Occipital lobe (tissue), 2 donors: ENCODE data around the gene RTTN. TPM values are rescaled to one million over a fixed set of nuclear protein-coding genes. Genes with fewer than 3 reads are reported as not detected.
A peak's percentile ranks its signal among the peaks of the same experiment; 100 is the strongest.
"Not testable (repeated sequence)": the region's sequence is repeated elsewhere in the genome, so short reads cannot be mapped to it uniquely, and the experiment has no call there.

Source experiments
- DNase-seq: peaks from one replicate; lab custom pipeline; 2025; lab: John Stamatoyannopoulos, UW
- total RNA-seq: library from RNA; depleted of rRNA; stranded (reverse); fragments of >200 nt; gene quantifications from one replicate; pipeline ENCODE4 v1.2.3, GENCODE V29; 2014

The RTTN gene
- total RNA-seq, 1 donor from 2014 or later, result 53.5 TPM

DNA sequence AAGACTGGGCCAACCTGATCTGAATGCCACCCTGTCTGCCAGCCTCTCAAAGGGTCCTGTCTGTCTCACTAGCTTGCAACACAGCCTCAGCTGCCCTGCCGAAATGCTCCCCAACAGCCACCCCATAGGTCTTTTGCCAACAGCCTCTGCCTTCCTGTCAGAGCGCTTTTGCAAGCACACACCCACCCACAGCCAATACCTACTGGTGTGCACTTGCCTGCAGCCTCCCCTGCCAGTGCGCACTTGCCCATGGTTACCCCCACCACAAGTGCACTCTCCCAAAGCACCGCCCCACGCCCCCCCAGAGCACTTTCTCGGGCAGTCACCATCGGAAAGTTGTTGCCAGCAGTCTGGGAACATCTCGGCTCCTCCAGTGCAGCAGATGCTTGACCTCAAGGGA, 48.6 kb downstream of the RTTN start:
- no peak for DNase-seq

DNA sequence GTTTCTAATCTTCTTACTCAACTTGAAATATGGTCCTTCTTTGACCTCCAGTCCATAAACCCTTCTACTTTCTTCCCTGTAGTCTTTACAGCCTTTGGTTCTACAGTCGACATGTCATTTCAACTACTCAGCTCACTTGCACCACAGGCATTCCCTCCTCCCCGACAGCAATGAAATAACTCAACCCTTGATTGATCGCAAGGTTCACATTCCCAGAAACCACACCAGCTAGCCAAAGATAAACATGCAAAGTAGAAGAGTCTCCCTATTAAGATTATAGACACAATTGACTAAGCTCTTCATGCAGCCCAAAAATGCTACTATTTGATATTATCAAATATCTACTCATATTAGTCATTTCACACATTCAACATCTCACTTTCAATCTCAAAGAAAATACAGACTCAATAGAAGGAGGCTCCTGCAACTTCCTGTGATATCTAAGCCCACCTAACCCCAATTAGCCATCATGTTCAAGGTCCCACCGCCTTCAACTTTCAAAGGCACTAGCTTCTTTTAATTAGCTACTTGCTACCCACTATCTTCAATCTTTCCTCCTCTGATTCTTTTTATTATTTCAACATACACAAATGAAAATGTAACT, 50.8 kb downstream of the RTTN start:
- no peak for DNase-seq

DNA sequence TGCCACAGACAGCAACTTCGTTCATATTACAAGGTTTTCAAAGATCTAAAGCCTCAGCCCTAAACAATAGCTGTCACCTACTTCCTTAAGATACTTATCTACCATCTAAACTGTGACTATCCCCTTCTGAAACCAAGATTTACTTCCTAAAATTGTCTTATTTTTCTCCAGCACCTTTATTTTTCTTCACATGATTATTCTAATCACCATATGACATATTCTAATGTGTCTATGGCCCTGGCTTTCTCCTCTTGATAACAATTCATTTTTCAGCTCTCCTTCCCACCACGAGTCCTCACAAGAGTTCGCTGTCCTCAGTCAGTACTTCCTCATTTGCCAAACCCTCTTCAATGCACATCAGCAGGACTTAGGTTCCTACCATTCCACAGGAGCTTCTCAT, 53.9 kb downstream of the RTTN start:
- no peak for DNase-seq

GRCh38 chr18:70149616-70150301, 55.7 kb downstream of the RTTN start:
- peak; percentile 4 for DNase-seq

GRCh38 chr18:70149156-70149555, 56.3 kb downstream of the RTTN start:
- DNase-seq, result no peak

- no peak for DNase-seq
Observed at GRCh38 chr18:70148039-70148938, 57.2 kb downstream of the RTTN start.

GRCh38 chr18:70146174-70146573, 59.3 kb downstream of the RTTN start:
- DNase-seq, result no peak

DNA sequence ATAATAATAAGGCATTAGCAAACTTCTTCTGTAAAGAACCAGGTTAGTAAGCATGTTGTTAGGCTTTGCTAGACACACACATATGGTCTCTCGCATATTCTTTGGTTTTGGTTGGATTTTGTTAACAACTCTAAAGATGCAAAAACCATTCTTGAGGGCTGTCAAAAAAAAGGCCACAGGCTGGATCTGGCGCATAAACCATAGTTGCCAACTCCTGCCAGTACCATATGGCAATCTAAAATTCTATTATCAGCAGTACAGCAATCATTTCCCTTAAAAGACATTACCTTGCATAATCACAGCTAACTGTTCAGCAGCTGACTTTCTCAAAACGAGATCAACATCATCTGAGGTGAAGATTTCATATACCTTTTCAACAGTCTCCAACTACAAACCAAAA, 63.5 kb downstream of the RTTN start:
- DNase-seq, result no peak

- DNase-seq, result no peak
Observed at GRCh38 chr18:70139138-70139537, 66.3 kb downstream of the RTTN start.

DNA sequence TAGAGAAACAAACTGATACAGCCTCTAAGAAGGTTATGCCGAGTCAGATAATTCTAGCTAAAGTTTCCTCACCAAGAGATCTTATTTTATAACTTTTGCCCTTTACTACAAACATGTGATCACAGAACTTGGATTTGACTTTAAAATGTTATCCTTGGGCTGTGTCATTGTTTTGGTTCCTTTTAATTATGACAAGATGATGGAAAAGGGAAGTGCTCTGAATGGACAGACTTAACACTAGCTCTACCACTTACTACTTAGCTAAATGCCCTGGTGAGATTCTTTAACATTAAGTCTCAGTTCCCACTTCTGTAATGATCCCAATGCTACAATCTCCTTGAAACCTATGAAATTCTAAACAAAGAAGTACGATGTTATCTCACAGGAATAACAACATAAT, 69.9 kb downstream of the RTTN start:
- no peak for DNase-seq

- DNase-seq, result no peak
Observed at GRCh38 chr18:70132999-70133398, 72.5 kb downstream of the RTTN start.

DNA sequence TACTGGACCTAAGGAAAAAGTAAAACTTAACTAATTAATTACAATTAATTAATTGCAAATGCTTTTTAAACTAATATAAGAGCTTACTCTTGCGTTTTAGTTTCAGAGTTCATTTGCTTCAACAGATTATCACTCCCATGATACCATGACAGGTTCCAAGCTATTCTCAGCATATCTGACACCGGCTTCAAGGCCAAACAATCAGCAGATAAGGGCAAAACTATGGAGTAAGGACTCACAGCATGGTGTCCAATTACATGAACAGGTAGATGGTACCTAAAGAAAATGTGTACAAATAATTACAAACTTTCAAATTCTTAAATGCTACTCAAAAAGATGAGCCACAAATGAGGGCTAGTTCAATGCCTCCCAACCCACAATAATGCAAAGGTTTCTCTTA, 77.2 kb downstream of the RTTN start:
- DNase-seq, result no peak

DNA sequence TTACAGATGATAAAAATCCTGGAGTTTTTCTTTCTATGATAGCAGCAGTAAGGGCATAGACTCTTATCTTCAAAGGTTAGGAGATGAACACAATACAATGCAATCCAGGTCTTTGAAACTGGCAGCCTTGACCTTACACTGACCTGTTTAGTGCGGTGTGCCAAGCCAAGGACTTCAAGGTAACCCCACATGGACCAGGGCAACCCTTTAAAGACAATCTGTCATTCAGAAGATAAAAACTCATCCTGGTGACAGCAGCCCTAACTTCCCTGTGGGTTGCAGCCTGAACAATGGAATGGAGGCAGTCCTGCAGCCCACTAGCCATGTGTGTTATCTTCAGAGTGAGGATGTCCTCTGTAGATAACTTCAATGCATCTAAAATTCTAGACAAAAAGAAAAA, 78.1 kb downstream of the RTTN start:
- no peak for DNase-seq

DNA sequence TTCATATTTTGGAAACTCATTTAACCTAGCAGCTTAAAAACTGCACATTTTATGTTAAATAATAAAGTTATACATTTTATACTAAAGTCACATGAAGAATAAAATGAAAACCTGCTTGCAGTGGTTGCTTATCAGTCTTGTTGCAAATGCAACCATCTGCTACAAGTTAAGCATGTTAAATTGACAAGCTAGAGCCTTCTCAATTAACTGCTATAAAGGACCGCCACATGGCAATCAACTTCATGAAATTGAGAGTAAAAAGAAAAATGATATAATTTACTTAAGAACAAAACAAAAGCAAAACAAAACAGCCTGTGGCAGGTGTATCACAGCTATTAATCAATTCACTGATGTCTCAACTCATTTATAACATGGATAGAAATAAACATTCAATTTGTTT, 78.7 kb downstream of the RTTN start:
- DNase-seq, result no peak

GRCh38 chr18:70124139-70124538, 81.3 kb downstream of the RTTN start:
- no peak for DNase-seq

DNA sequence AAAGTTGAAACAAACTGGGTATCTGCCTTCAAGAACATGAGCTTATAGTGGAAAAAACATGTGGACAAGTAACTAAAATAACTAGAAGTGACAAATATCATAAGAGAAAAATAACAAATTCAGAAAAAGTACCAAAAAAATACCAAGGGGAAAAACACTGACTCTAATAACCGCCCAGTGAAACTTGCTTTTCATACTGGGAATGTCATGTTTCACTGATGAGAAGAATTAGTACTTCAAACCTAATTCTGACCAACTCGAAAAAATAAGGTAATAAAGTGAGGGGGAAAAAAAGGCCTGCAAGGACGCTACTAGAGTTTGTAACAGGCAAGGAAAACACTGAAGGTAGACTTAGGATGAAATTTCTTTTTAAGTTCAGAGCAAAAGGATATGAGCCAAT, 83.6 kb downstream of the RTTN start:
- DNase-seq, result no peak

GRCh38 chr18:70116949-70117348, 88.5 kb downstream of the RTTN start:
- no peak for DNase-seq

DNA sequence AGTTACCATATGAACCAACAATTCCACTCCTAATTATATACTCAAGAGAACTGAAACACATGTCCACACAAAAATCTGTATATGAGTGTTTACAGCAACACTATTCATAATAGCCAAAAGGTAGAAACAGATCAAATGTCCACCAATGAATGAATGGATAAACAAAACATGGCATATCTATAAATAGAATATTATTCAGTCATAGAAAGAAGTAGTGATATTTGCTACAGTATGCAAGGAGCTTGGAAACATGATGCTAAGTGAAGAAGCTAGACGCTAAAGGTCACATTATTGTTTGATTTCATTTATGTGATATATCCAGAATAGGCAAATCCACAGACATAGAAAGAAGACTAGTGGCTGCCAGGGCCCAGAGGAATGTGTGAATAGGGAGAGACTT, 92.0 kb downstream of the RTTN start:
- no peak for DNase-seq

DNA sequence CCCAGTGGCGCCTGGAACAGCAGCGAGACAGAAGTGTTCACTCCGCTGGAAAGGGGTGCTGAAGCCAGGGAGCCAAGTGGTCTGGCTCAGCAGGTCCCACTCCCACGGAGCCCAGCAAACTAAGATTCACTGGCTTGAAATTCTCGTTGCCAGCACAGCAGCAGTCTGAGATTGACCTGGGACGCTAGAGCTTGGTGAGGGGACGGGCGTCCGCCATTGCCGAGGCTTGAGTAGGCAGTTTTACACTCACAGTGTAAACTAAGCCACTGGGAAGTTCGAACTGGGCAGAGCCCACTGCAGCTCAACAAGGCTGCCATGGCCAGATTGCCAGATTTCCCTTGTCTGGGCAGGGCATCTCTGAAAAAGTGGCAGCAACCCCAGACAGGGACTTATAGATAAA, 94.8 kb downstream of the RTTN start:
- DNase-seq, result no peak

GRCh38 chr18:70107091-70107490, 98.4 kb downstream of the RTTN start:
- no peak for DNase-seq

DNA sequence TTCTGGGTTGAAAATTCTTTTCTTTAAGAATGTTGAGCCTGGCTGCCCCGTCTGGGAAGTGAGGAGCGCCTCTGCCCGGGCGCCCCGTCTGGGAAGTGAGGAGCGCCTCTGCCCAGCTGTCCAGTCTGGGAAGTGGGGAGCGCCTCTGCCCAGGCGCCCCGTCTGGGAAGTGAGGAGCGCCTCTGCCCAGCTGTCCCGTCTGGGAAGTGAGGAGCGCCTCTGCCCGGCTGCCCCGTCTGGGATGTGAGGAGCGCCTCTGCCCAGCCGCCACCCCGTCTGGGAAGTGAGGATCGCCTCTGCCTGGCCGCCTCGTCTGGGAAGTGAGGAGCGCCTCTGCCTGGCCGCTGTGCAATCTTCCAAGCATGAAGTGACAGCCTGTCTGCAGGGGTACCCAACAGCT, 102.6 kb downstream of the RTTN start:
- not testable (repeated sequence) for DNase-seq

DNA sequence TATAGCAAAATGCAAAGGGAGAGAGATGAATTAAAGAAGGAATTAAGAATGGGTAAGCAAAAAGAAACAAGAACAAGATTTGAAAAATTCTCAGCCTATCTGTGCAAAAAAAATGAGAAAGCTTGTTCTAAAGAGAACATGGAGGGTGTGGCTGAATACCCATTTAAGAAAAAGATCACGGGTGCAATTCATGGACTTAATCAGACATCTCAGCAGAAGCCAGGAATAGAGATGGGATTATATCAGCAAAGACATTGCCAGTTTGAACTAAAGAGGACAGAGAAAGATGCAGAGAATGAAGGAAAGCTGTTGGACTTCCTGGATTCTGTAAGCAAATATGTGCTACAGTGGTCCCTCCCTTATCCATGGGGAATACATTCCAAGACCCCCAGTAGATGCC, 115.6 kb downstream of the RTTN start:
- no peak for DNase-seq

GRCh38 chr18:70086085-70086484, 119.4 kb downstream of the RTTN start:
- no peak for DNase-seq
